WTC11 (cell line): ENCODE results near the gene TSPAN6. TPM values are rescaled to one million over a fixed set of nuclear protein-coding genes. Genes with fewer than 3 reads are reported as not detected.
A peak's percentile ranks its signal among the peaks of the same experiment; 100 is the strongest.

Experiments used
- ATAC-seq: fragments of 200-7000 bp; cut with Tn5 transposase; 2 replicates; pipeline ENCODE4 v1.10.0; 2021; ENCODE audit warnings: mild to moderate bottlenecking, moderate library complexity
- CTCF ChIA-PET: fragments of 300-600 bp; sonication (Branson Sonifier 250); formaldehyde crosslinking; loops from one replicate; lab custom pipeline; 2021; ENCODE audit warnings: antibody characterized with exemption; lab: Charles Lee
- POLR2A ChIA-PET: fragments of 350-600 bp; sonication (Branson Sonifier 250); formaldehyde crosslinking; loops from one replicate; lab custom pipeline; 2021; ENCODE audit warnings: antibody characterized with exemption; lab: Charles Lee
- DNase-seq: peaks from one replicate; pipeline ENCODE4 v3.0.0; 2021; ENCODE audit warnings: low spot score
- H3K27ac Mint-ChIP-seq: 2 replicates; pipeline ENCODE4 v1.8.0; 2021; ENCODE audit warnings: mixed read lengths
- H3K27me3 Mint-ChIP-seq: 2 replicates; pipeline ENCODE4 v1.8.0; 2021; ENCODE audit warnings: low read depth, mild to moderate bottlenecking, moderate library complexity, mixed read lengths
- H3K36me3 Mint-ChIP-seq: 2 replicates; pipeline ENCODE4 v1.8.0; 2021; ENCODE audit warnings: mixed read lengths
- H3K4me1 Mint-ChIP-seq: 2 replicates; pipeline ENCODE4 v1.8.0; 2022; ENCODE audit warnings: mixed read lengths
- H3K4me3 Mint-ChIP-seq: 2 replicates; pipeline ENCODE4 v1.8.0; 2021; ENCODE audit warnings: mild to moderate bottlenecking, moderate library complexity, mixed read lengths
- H3K9me3 Mint-ChIP-seq: 2 replicates; pipeline ENCODE4 v1.8.0; 2021; ENCODE audit warnings: mixed read lengths
- CREM ChIP-seq: sonication (generic); formaldehyde crosslinking; IDR thresholded peaks from 2 replicates; pipeline ENCODE4 v1.8.1; 2022; ENCODE audit warnings: mild to moderate bottlenecking, missing genetic modification reagents, moderate library complexity
- EMX1 ChIP-seq: fragments of 250-450 bp; sonication (Bioruptor Pico); IDR thresholded peaks from 2 replicates; pipeline ENCODE4 v1.8.0; 2021; ENCODE audit warnings: mild to moderate bottlenecking
- ETV6 ChIP-seq: sonication (generic); formaldehyde crosslinking; IDR thresholded peaks from 2 replicates; pipeline ENCODE4 v1.8.1; 2022; ENCODE audit warnings: mild to moderate bottlenecking, missing genetic modification reagents
- FOXP1 ChIP-seq: sonication (generic); formaldehyde crosslinking; IDR thresholded peaks from 2 replicates; pipeline ENCODE4 v1.8.0; 2022; ENCODE audit warnings: missing genetic modification reagents, mild to moderate bottlenecking, moderate library complexity, borderline replicate concordance
- IRF2 ChIP-seq: sonication (generic); formaldehyde crosslinking; IDR thresholded peaks from 2 replicates; pipeline ENCODE4 v1.8.0; 2022; ENCODE audit warnings: low read depth, missing genetic modification reagents, borderline replicate concordance
- SMAD3 ChIP-seq: sonication (generic); formaldehyde crosslinking; IDR thresholded peaks from 2 replicates; pipeline ENCODE4 v1.8.0; 2022; ENCODE audit warnings: missing genetic modification reagents, mild to moderate bottlenecking, borderline replicate concordance
- total RNA-seq: library from RNA; stranded (reverse); gene quantifications from 3 replicates; pipeline ENCODE4 v1.2.3, GENCODE V29; 2021
- TF ChIP-seq, protein P1 (sequence below): sonication (generic); formaldehyde crosslinking; IDR thresholded peaks from 2 replicates; pipeline ENCODE4 v1.8.0; 2023; ENCODE audit warnings: missing genetic modification reagents, mild to moderate bottlenecking, borderline replicate concordance
- TF ChIP-seq, protein P2 (sequence below): fragments of 200-600 bp; IDR thresholded peaks from 2 replicates; pipeline ENCODE4 v1.8.0; 2022; ENCODE audit warnings: antibody characterized with exemption
- TF ChIP-seq, protein P3 (sequence below): sonication (generic); formaldehyde crosslinking; IDR thresholded peaks from 2 replicates; pipeline ENCODE4 v1.8.1; 2023; ENCODE audit warnings: mild to moderate bottlenecking, missing genetic modification reagents, moderate library complexity
- TF ChIP-seq, protein P4 (sequence below): fragments of 250-450 bp; sonication (Bioruptor Pico); IDR thresholded peaks from 2 replicates; pipeline ENCODE4 v1.9.0; 2021; ENCODE audit warnings: mild to moderate bottlenecking
- TF ChIP-seq, protein P5 (sequence below): fragments of 250-450 bp; sonication (Bioruptor Pico); IDR thresholded peaks from 2 replicates; pipeline ENCODE4 v1.8.0; 2021; ENCODE audit warnings: mild to moderate bottlenecking
- TF ChIP-seq, protein P6 (sequence below): fragments of 250-450 bp; sonication (Bioruptor Pico); IDR thresholded peaks from 2 replicates; pipeline ENCODE4 v2.1.2; 2022; ENCODE audit warnings: mild to moderate bottlenecking, moderate library complexity
- TF ChIP-seq, protein P7 (sequence below): sonication (generic); formaldehyde crosslinking; conservative IDR thresholded peaks from 2 replicates; pipeline ENCODE4 v1.8.1; 2022; ENCODE audit warnings: mild to moderate bottlenecking, missing genetic modification reagents
- TF ChIP-seq, protein P8 (sequence below): sonication (generic); formaldehyde crosslinking; IDR thresholded peaks from 2 replicates; pipeline ENCODE4 v1.8.1; 2022; ENCODE audit warnings: low read depth, missing genetic modification reagents, borderline replicate concordance

The TSPAN6 gene
- total RNA-seq, 1 experiment from 2014 or later, result 47.0 TPM

DNA sequence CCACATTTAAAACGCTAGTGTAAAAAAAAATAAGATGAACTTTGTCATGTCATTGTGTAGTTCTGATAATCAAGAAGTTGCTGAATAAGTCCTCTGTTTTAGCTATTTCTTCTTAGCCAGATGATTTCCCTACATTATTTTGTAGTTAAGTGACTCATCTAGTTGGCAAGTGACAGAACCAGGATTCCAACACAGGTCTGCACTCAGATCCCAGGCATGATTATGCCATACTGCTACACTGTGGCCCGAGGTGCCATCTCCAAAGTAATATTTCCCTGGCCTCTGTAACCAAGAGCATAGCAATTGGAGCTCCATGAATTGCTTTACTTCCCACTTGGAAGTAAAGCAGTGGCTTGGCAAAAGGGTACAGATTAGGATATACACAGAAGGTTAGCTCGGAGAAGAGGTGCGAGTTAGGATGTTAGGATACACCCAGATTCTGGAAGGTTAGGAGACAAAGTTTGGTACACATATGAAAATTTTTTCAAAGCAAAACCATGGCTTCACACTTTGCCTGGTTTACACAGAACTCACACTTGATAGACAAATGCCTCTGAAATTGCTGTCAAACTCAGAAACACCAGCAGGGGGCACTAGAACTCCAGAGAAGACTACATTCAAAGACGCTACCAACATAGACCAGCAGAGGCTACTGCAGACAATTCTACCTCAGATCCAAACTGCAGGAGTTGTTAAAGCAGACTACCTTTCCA is 48.8 kb upstream of the TSPAN6 start:
- no peaks in the 10 kb centered on the region for H3K9me3 Mint-ChIP-seq
- H3K4me3 Mint-ChIP-seq, result no peak overlapping the region
- CTCF ChIA-PET, result interaction anchor here (0.6 to 7.1 kb wide), 10 partner anchors 11 to 317 kb away, joined by 3 to 167 read pairs (median 4); partner anchors contain the start of gene SYTL4
- TF ChIP-seq, protein P1, sequence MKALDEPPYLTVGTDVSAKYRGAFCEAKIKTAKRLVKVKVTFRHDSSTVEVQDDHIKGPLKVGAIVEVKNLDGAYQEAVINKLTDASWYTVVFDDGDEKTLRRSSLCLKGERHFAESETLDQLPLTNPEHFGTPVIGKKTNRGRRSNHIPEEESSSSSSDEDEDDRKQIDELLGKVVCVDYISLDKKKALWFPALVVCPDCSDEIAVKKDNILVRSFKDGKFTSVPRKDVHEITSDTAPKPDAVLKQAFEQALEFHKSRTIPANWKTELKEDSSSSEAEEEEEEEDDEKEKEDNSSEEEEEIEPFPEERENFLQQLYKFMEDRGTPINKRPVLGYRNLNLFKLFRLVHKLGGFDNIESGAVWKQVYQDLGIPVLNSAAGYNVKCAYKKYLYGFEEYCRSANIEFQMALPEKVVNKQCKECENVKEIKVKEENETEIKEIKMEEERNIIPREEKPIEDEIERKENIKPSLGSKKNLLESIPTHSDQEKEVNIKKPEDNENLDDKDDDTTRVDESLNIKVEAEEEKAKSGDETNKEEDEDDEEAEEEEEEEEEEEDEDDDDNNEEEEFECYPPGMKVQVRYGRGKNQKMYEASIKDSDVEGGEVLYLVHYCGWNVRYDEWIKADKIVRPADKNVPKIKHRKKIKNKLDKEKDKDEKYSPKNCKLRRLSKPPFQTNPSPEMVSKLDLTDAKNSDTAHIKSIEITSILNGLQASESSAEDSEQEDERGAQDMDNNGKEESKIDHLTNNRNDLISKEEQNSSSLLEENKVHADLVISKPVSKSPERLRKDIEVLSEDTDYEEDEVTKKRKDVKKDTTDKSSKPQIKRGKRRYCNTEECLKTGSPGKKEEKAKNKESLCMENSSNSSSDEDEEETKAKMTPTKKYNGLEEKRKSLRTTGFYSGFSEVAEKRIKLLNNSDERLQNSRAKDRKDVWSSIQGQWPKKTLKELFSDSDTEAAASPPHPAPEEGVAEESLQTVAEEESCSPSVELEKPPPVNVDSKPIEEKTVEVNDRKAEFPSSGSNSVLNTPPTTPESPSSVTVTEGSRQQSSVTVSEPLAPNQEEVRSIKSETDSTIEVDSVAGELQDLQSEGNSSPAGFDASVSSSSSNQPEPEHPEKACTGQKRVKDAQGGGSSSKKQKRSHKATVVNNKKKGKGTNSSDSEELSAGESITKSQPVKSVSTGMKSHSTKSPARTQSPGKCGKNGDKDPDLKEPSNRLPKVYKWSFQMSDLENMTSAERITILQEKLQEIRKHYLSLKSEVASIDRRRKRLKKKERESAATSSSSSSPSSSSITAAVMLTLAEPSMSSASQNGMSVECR (CRISPR knock-in tag), result no peak
- TF ChIP-seq, protein P2, sequence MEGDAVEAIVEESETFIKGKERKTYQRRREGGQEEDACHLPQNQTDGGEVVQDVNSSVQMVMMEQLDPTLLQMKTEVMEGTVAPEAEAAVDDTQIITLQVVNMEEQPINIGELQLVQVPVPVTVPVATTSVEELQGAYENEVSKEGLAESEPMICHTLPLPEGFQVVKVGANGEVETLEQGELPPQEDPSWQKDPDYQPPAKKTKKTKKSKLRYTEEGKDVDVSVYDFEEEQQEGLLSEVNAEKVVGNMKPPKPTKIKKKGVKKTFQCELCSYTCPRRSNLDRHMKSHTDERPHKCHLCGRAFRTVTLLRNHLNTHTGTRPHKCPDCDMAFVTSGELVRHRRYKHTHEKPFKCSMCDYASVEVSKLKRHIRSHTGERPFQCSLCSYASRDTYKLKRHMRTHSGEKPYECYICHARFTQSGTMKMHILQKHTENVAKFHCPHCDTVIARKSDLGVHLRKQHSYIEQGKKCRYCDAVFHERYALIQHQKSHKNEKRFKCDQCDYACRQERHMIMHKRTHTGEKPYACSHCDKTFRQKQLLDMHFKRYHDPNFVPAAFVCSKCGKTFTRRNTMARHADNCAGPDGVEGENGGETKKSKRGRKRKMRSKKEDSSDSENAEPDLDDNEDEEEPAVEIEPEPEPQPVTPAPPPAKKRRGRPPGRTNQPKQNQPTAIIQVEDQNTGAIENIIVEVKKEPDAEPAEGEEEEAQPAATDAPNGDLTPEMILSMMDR, result peak; percentile 51
- TF ChIP-seq CREM (CRISPR knock-in tag), result no peak
- ATAC-seq (peak; percentile 76), DNase-seq (peak; percentile 67)
- H3K4me1 Mint-ChIP-seq, result no peaks in the 10 kb centered on the region
- POLR2A ChIA-PET, result interaction anchor here (0.7 kb wide), 1 partner anchor 11 kb away, joined by 5 read pairs; no protein-coding TSS in a partner anchor
- H3K27ac Mint-ChIP-seq, result no peak overlapping the region
- no peaks in the 10 kb centered on the region for H3K36me3 Mint-ChIP-seq
- H3K27me3 Mint-ChIP-seq, result no peaks in the 10 kb centered on the region; the same call in 1 of the 2 replicates

DNA sequence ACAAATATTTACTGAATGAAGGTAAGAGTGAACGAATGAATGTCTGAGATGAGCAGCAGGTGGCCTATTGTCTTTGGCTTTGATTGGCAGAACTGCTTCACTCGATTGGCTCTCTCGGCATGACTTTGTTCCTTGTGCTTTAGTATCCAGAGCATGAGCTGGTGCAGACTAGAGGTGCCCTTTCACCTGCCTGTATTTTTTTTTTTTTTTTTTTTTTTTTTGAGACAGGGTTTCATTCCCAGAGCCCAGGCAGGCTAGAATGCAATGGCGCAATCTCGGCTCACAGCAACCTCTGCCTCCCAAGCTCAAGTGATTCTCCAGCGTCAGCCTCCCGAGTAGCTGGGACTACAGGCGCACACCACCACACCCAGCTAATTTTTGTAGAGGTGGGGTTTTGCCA is 46.3 kb upstream of the TSPAN6 start:
- Mint-ChIP-seq H3K36me3 (no peaks in the 10 kb centered on the region), H3K4me1 (peaks cover 2% of the 10 kb centered on the region; the same call in 1 of the 2 replicates), H3K9me3 (no peaks in the 10 kb centered on the region), H3K27me3 (no peaks in the 10 kb centered on the region; the same call in 1 of the 2 replicates), H3K27ac (no peak overlapping the region), H3K4me3 (no peak overlapping the region)
- TF ChIP-seq, protein P3, sequence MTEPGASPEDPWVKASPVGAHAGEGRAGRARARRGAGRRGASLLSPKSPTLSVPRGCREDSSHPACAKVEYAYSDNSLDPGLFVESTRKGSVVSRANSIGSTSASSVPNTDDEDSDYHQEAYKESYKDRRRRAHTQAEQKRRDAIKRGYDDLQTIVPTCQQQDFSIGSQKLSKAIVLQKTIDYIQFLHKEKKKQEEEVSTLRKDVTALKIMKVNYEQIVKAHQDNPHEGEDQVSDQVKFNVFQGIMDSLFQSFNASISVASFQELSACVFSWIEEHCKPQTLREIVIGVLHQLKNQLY, result no peak
- TF ChIP-seq, protein P4, sequence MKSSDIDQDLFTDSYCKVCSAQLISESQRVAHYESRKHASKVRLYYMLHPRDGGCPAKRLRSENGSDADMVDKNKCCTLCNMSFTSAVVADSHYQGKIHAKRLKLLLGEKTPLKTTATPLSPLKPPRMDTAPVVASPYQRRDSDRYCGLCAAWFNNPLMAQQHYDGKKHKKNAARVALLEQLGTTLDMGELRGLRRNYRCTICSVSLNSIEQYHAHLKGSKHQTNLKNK (CRISPR knock-in tag), result no peak
- TF ChIP-seq, protein P5, sequence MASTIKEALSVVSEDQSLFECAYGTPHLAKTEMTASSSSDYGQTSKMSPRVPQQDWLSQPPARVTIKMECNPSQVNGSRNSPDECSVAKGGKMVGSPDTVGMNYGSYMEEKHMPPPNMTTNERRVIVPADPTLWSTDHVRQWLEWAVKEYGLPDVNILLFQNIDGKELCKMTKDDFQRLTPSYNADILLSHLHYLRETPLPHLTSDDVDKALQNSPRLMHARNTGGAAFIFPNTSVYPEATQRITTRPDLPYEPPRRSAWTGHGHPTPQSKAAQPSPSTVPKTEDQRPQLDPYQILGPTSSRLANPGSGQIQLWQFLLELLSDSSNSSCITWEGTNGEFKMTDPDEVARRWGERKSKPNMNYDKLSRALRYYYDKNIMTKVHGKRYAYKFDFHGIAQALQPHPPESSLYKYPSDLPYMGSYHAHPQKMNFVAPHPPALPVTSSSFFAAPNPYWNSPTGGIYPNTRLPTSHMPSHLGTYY, result no peak
- TF ChIP-seq FOXP1 (CRISPR knock-in tag) (no peak), EMX1 (CRISPR knock-in tag) (no peak), ETV6 (CRISPR knock-in tag) (no peak), IRF2 (no peak), SMAD3 (CRISPR knock-in tag) (no peak)
- ChIA-PET CTCF (interaction anchor here (0.6 to 7.1 kb wide), 3 partner anchors 12 to 85 kb away, joined by 3 to 167 read pairs (median 4); no protein-coding TSS in a partner anchor), POLR2A (no interaction called here)
- DNase-seq (no peak), ATAC-seq (no peak)

DNA sequence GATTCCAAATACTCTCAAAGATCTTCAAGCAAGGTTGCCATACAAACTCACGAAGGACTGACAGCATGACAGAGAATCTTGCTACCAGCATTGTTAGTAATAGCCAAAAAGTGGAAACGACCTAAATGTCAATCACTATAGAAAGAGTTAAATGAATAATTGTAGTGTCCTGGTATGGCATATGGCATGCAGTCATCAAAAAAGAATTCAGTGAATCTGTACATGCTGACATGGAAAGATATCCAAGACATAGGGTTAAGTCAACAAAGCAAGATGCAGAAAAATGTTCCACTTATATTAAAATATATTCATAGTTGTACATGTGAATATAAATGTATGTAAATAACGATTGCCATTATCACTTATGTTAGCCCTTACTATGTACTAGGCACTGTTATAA is 45.0 kb upstream of the TSPAN6 start:
- Mint-ChIP-seq H3K27me3 (no peaks in the 10 kb centered on the region; the same call in 1 of the 2 replicates), H3K4me1 (peaks cover 7% of the 10 kb centered on the region; the same call in 1 of the 2 replicates), H3K9me3 (no peaks in the 10 kb centered on the region), H3K4me3 (no peak overlapping the region), H3K27ac (no peak overlapping the region), H3K36me3 (no peaks in the 10 kb centered on the region)
- ChIA-PET POLR2A (no interaction called here), CTCF (interaction anchor here (1.8 kb wide), 1 partner anchor 87 kb away, joined by 11 read pairs; no protein-coding TSS in a partner anchor)
- no peak for ATAC-seq
- no peak for DNase-seq
- TF ChIP-seq, protein P6, sequence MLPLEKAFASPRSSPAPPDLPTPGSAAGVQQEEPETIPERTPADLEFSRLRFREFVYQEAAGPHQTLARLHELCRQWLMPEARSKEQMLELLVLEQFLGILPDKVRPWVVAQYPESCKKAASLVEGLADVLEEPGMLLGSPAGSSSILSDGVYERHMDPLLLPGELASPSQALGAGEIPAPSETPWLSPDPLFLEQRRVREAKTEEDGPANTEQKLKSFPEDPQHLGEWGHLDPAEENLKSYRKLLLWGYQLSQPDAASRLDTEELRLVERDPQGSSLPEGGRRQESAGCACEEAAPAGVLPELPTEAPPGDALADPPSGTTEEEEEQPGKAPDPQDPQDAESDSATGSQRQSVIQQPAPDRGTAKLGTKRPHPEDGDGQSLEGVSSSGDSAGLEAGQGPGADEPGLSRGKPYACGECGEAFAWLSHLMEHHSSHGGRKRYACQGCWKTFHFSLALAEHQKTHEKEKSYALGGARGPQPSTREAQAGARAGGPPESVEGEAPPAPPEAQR (CRISPR knock-in tag), result no peak
- TF ChIP-seq, protein P7, sequence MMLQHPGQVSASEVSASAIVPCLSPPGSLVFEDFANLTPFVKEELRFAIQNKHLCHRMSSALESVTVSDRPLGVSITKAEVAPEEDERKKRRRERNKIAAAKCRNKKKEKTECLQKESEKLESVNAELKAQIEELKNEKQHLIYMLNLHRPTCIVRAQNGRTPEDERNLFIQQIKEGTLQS, result no peak
- TF ChIP-seq, protein P8, sequence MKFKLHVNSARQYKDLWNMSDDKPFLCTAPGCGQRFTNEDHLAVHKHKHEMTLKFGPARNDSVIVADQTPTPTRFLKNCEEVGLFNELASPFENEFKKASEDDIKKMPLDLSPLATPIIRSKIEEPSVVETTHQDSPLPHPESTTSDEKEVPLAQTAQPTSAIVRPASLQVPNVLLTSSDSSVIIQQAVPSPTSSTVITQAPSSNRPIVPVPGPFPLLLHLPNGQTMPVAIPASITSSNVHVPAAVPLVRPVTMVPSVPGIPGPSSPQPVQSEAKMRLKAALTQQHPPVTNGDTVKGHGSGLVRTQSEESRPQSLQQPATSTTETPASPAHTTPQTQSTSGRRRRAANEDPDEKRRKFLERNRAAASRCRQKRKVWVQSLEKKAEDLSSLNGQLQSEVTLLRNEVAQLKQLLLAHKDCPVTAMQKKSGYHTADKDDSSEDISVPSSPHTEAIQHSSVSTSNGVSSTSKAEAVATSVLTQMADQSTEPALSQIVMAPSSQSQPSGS, result no peak
